SJSA1 (cell line): ENCODE results near the gene S100A1. TPM values are rescaled to one million over a fixed set of nuclear protein-coding genes. Genes with fewer than 3 reads are reported as not detected.

Experiments
- DNase-seq, 2 experiments: peaks; one replicate each; pipeline ENCODE4 v3.0.0-alpha.2; 2015 to 2020; ENCODE audit warnings: low spot score in 2 of 2, low read depth in 1 of 2
- H3K27ac ChIP-seq: fragments of 250-450 bp; sonication (Bioruptor Pico); 2 replicates; pipeline ENCODE4 v1.5.1; 2020; ENCODE audit warnings: mild to moderate bottlenecking, moderate library complexity
- H3K27me3 ChIP-seq: fragments of 250-450 bp; sonication (Bioruptor Pico); replicated peaks from 2 replicates; pipeline ENCODE4 v1.5.1; 2020; ENCODE audit warnings: mild to moderate bottlenecking, moderate library complexity
- H3K36me3 ChIP-seq: fragments of 250-450 bp; sonication (Bioruptor Pico); 2 replicates; pipeline ENCODE4 v1.5.1; 2020; ENCODE audit warnings: mild to moderate bottlenecking
- H3K4me1 ChIP-seq: fragments of 250-450 bp; sonication (Bioruptor Pico); replicated peaks from 2 replicates; pipeline ENCODE4 v1.6.1; 2021; ENCODE audit warnings: mild to moderate bottlenecking
- H3K4me3 ChIP-seq: fragments of 250-450 bp; sonication (Bioruptor Pico); 2 replicates; pipeline ENCODE4 v1.5.1; 2020; ENCODE audit warnings: mild to moderate bottlenecking
- H3K9me3 ChIP-seq: fragments of 250-450 bp; sonication (Bioruptor Pico); replicated peaks from 2 replicates; pipeline ENCODE4 v1.5.1; 2020; ENCODE audit warnings: mild to moderate bottlenecking
- total RNA-seq: library from RNA; depleted of rRNA; stranded (reverse); fragments of >200 nt; shearing (Covaris generic); gene quantifications from 2 replicates; pipeline ENCODE4 v1.2.3, GENCODE V29; 2014

The S100A1 gene
- total RNA-seq, 1 experiment from 2014 or later = 0.32 TPM

DNA sequence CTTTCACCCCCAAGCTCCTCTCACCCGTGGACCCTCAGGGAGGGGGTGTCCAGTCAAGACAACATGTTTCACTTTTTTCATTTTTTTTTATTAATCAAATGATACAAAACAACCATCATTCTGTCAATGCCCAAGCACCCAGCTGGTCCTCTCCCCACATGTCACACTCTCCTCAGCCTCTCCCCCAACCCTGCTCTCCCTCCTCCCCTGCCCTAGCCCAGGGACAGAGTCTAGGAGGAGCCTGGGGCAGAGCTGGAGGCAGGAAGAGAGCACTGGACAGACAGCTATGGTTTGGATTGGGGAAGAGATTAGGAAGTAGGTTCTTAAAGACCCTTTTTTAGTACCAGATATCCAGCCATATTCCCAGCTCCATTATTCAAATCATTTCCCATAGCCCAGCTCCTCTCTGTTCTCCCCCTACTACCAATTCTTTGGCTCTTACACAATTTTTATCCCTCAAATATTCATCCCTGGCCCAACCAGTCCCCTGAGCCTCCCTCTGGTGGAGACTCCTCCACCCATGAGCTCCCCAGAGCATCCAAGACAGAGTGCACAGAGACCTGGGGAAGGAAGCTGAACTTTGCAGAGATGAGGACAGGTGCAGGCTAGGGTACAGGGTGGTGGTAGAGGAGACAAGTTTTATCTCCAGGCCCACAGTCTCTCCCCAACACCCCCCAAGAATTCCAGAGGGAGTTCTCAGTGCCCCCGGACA is 13.9 kb upstream of the S100A1 start:
- Histone ChIP-seq H3K4me1 (peaks cover 38% of the 10 kb centered on the region), H3K36me3 (peaks cover 12% of the 10 kb centered on the region), H3K27me3 (no peaks in the 10 kb centered on the region), H3K9me3 (no peaks in the 10 kb centered on the region), H3K4me3 (no peak overlapping the region), H3K27ac (no peak overlapping the region)
- no peak for DNase-seq

- Histone ChIP-seq H3K9me3 (no peaks in the 10 kb centered on the region), H3K4me3 (no peak overlapping the region), H3K27me3 (no peaks in the 10 kb centered on the region), H3K4me1 (peaks cover 32% of the 10 kb centered on the region), H3K36me3 (peaks cover 16% of the 10 kb centered on the region), H3K27ac (no peak overlapping the region)
- no peak for DNase-seq
Measured at GRCh38 chr1:153614906-153615305, 13.3 kb upstream of the S100A1 start.

- Histone ChIP-seq H3K27ac (no peak overlapping the region), H3K27me3 (no peaks in the 10 kb centered on the region), H3K9me3 (no peaks in the 10 kb centered on the region), H3K4me3 (no peak overlapping the region), H3K4me1 (peaks cover 27% of the 10 kb centered on the region), H3K36me3 (peaks cover 19% of the 10 kb centered on the region)
- DNase-seq = no peak
Measured at GRCh38 chr1:153615406-153615805, 12.8 kb upstream of the S100A1 start.

- no peak for DNase-seq
- H3K9me3 ChIP-seq = no peaks in the 10 kb centered on the region
- no peak within 1 kb of the TSS for H3K4me3 ChIP-seq
- peaks cover 19% of the 10 kb centered on the region for H3K36me3 ChIP-seq
- H3K4me1 ChIP-seq = peaks cover 21% of the 10 kb centered on the region
- H3K27ac ChIP-seq = no peak within 1 kb of the TSS
- no peaks in the 10 kb centered on the region for H3K27me3 ChIP-seq
Measured at GRCh38 chr1:153616144-153616916, 11.9 kb upstream of the S100A1 start, which contains the start of gene S100A14. TSS of gene S100A14 (minus strand) at chr1:153616325. CDS start at chr1:153615858, 467 bp downstream.

- DNase-seq = no peak
- H3K4me1 ChIP-seq = peaks cover 18% of the 10 kb centered on the region
- no peaks in the 10 kb centered on the region for H3K9me3 ChIP-seq
- H3K27me3 ChIP-seq = no peaks in the 10 kb centered on the region
- H3K27ac ChIP-seq = no peak overlapping the region
- peaks cover 22% of the 10 kb centered on the region for H3K36me3 ChIP-seq
- no peak overlapping the region for H3K4me3 ChIP-seq
Measured at GRCh38 chr1:153616917-153617311, 11.3 kb upstream of the S100A1 start.

DNA sequence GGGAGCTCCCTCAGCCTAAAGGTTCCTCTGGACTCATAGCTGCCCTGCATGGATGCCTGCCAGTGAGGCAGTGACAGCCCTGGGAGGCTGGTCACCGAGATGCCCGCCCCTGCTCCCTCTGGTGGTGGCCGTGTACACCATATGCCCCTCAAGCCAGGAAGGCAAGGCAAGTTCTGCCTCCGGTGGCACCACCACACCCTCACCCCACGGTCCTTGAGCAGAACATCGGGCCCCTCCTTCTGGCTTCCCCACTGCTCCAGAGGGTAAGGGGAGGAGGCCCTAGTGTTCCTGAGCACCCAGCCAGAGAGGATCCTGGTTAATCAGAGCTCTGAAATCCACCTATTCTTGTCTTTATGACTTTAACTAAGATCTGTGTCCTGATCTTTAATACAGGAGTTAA is 10.6 kb upstream of the S100A1 start:
- Histone ChIP-seq H3K36me3 (peaks cover 29% of the 10 kb centered on the region), H3K4me1 (peaks cover 10% of the 10 kb centered on the region), H3K27me3 (no peaks in the 10 kb centered on the region), H3K4me3 (no peak overlapping the region), H3K9me3 (no peaks in the 10 kb centered on the region), H3K27ac (no peak overlapping the region)
- peak; percentile 68 to 91 for DNase-seq

GRCh38 chr1:153619171-153619570 is 9.1 kb upstream of the S100A1 start:
- H3K4me1 ChIP-seq = peaks cover 8% of the 10 kb centered on the region
- peaks cover 36% of the 10 kb centered on the region for H3K36me3 ChIP-seq
- no peak overlapping the region for H3K4me3 ChIP-seq
- no peak overlapping the region for H3K27ac ChIP-seq
- no peaks in the 10 kb centered on the region for H3K9me3 ChIP-seq
- H3K27me3 ChIP-seq = no peaks in the 10 kb centered on the region
- no peak for DNase-seq

- no peak overlapping the region for H3K27ac ChIP-seq
- DNase-seq = no peak
- peaks cover 27% of the 10 kb centered on the region for H3K4me1 ChIP-seq
- no peak overlapping the region for H3K4me3 ChIP-seq
- H3K36me3 ChIP-seq = peaks cover 47% of the 10 kb centered on the region
- H3K27me3 ChIP-seq = no peaks in the 10 kb centered on the region
- no peaks in the 10 kb centered on the region for H3K9me3 ChIP-seq
Measured at GRCh38 chr1:153623101-153623500, 5.1 kb upstream of the S100A1 start.

- H3K4me1 ChIP-seq = peaks cover 27% of the 10 kb centered on the region
- H3K27me3 ChIP-seq = no peaks in the 10 kb centered on the region
- H3K4me3 ChIP-seq = no peak overlapping the region
- H3K9me3 ChIP-seq = no peaks in the 10 kb centered on the region
- H3K36me3 ChIP-seq = peaks cover 33% of the 10 kb centered on the region
- no peak overlapping the region for H3K27ac ChIP-seq
- no peak for DNase-seq
Measured at GRCh38 chr1:153624965-153625611, 3.1 kb upstream of the S100A1 start.

GRCh38 chr1:153626477-153626903 is 1.7 kb upstream of the S100A1 start:
- H3K9me3 ChIP-seq = no peaks in the 10 kb centered on the region
- peaks cover 31% of the 10 kb centered on the region for H3K36me3 ChIP-seq
- H3K27ac ChIP-seq = peak overlapping the region; percentile 89
- no peaks in the 10 kb centered on the region for H3K27me3 ChIP-seq
- H3K4me1 ChIP-seq = peaks cover 30% of the 10 kb centered on the region
- DNase-seq = no peak
- peak overlapping the region; percentile 41 for H3K4me3 ChIP-seq

DNA sequence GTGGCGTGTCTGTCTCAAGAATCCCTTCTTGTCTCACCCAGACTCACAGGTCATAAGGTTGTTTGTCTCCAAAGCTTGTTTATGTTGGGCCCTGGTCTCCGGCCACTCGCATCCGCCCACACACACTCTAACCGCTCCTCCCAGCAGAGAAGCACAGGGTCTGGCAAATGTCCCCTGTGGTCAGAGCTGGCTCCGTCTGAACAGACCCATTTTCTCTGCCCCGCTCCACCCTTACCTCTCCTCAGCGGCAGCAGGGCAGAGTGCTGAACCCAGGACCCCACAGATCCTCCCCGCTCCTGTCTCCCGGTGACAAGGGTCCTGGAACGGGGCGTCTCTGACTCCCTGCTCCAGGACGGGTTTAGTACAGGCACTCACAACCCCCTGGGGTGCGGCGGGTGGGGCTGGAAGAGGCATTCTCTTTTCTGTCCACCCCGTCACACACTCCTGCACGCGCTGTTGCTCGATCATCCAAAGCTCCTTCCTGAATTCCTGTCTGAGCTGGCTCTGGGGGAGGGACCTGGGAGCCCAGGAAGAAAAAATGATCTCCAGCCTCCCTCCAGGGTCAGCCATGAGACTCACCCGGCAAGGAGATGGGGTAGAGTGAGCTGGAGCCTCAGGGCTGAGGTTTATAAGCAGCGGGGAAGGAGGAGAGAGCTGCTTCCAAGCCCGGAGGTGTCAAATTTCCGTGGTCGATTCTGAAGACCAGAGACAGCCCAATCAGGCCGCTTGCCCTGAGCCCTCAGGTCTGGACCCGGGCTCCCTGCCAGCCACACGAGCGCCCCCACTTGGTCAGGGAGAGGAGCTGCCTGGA is 1.1 kb upstream of the S100A1 start, which contains the start of gene S100A13:
TSS of gene S100A13 (minus strand) at position 602 of the 811 bp plus-strand sequence. CDS start 1,033 bp downstream, outside the sequence.
- H3K9me3 ChIP-seq = no peaks in the 10 kb centered on the region

GRCh38 chr1:153628638-153629342 is 556 bp downstream of the S100A1 start:
- H3K4me3 ChIP-seq = no peak overlapping the region

More for the DNA sequence above, 1.1 kb upstream of the S100A1 start, which contains the start of gene S100A13:
- peak within 1 kb of the TSS; percentile 89 for H3K27ac ChIP-seq
- DNase-seq = peak; percentile 90 to 91
- H3K4me3 ChIP-seq = peak within 1 kb of the TSS; percentile 41
- H3K27me3 ChIP-seq = no peaks in the 10 kb centered on the region
- peaks cover 27% of the 10 kb centered on the region for H3K36me3 ChIP-seq
- peaks cover 31% of the 10 kb centered on the region for H3K4me1 ChIP-seq

DNA sequence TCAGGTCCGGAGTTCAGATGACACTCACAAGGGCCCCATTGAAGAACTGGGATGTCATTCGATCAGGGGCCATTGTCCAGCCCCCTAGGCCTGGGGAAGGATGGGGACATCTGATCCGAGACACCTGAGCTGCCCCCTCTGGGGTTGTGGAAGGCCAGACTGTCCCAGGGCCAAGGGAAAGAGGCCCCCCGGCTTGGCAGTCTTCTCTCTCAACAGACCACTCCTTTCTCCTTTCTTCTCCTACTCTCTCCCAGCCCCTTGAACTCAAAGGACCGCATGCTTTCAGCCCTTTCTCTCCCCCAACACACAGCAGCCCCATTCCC is 1.1 kb downstream of the S100A1 start:
- H3K4me3 ChIP-seq = no peak overlapping the region
- no peak for DNase-seq
- H3K4me1 ChIP-seq = peaks cover 34% of the 10 kb centered on the region
- H3K27me3 ChIP-seq = no peaks in the 10 kb centered on the region
- H3K27ac ChIP-seq = no peak overlapping the region
- H3K9me3 ChIP-seq = no peaks in the 10 kb centered on the region
- peaks cover 18% of the 10 kb centered on the region for H3K36me3 ChIP-seq

More at GRCh38 chr1:153628638-153629342, 556 bp downstream of the S100A1 start:
- peaks cover 34% of the 10 kb centered on the region for H3K4me1 ChIP-seq
- peaks cover 18% of the 10 kb centered on the region for H3K36me3 ChIP-seq
- no peaks in the 10 kb centered on the region for H3K27me3 ChIP-seq
- DNase-seq = no peak
- no peaks in the 10 kb centered on the region for H3K9me3 ChIP-seq
- H3K27ac ChIP-seq = no peak overlapping the region
